PC-9 (cell line): ENCODE measurements around the gene KCNS1.

ENCODE experiments used
- CTCF ChIP-seq: fragments of 200-600 bp; sonication (generic); conservative IDR thresholded peaks from 2 replicates; pipeline ENCODE4 v1.6.1; 2017; ENCODE audit warnings: mixed run types, antibody characterized with exemption, mild to moderate bottlenecking, moderate library complexity
- EZH2 ChIP-seq: fragments of 200-600 bp; sonication (generic); IDR thresholded peaks from 2 replicates; pipeline ENCODE4 v1.8.0; 2017; ENCODE audit warnings: antibody characterized with exemption, low read depth

GRCh38 chr20:45051204-45052060 lies 49.5 kb downstream of the KCNS1 start:
- TF ChIP-seq CTCF = no peak
- TF ChIP-seq EZH2 = no peak
